Parathyroid adenoma (tissue), 2 donors: ENCODE data around the gene MYO1D.

ENCODE experiments used
- H2AFZ ChIP-seq: fragments of 300-600 bp; sonication (generic); one replicate; pipeline ENCODE4 v1.7.0; 2017; ENCODE audit warnings: antibody characterized with exemption, mild to moderate bottlenecking
- H3K27ac ChIP-seq: fragments of 300-600 bp; sonication (generic); one replicate; pipeline ENCODE4 v1.7.0; 2017
- H3K27me3 ChIP-seq: fragments of 300-600 bp; sonication (generic); one replicate; pipeline ENCODE4 v1.7.0; 2017; ENCODE audit warnings: low read length; ENCODE audit not compliant: control insufficient read depth, insufficient read depth
- H3K36me3 ChIP-seq: fragments of 300-600 bp; sonication (generic); one replicate; pipeline ENCODE4 v1.7.0; 2017; ENCODE audit warnings: low read length; ENCODE audit not compliant: control insufficient read depth, insufficient read depth
- H3K4me1 ChIP-seq: fragments of 300-600 bp; sonication (generic); one replicate; pipeline ENCODE4 v1.7.0; 2017; ENCODE audit warnings: control low read depth
- H3K4me2 ChIP-seq: fragments of 300-600 bp; sonication (generic); one replicate; pipeline ENCODE4 v1.7.0; 2017; ENCODE audit warnings: low read length
- H3K4me3 ChIP-seq: fragments of 300-600 bp; sonication (generic); one replicate; pipeline ENCODE4 v1.7.0; 2017; ENCODE audit warnings: low read depth, low read length
- H3K79me2 ChIP-seq: fragments of 300-600 bp; sonication (generic); one replicate; pipeline ENCODE4 v1.7.0; 2017; ENCODE audit warnings: control low read depth
- H3K9ac ChIP-seq: fragments of 300-600 bp; sonication (generic); one replicate; pipeline ENCODE4 v1.7.0; 2017; ENCODE audit warnings: mild to moderate bottlenecking
- H3K9me3 ChIP-seq: fragments of 300-600 bp; sonication (generic); one replicate; pipeline ENCODE4 v1.7.0; 2017; ENCODE audit warnings: low read length; ENCODE audit not compliant: control insufficient read depth
- TF ChIP-seq, protein P1 (sequence below): fragments of 300-600 bp; sonication (generic); IDR thresholded peaks from one replicate; pipeline ENCODE4 v1.7.0; 2017; ENCODE audit warnings: antibody characterized with exemption, mild to moderate bottlenecking
- donor health status: primary hyperparathyroidism.

MYO1D gene

DNA sequence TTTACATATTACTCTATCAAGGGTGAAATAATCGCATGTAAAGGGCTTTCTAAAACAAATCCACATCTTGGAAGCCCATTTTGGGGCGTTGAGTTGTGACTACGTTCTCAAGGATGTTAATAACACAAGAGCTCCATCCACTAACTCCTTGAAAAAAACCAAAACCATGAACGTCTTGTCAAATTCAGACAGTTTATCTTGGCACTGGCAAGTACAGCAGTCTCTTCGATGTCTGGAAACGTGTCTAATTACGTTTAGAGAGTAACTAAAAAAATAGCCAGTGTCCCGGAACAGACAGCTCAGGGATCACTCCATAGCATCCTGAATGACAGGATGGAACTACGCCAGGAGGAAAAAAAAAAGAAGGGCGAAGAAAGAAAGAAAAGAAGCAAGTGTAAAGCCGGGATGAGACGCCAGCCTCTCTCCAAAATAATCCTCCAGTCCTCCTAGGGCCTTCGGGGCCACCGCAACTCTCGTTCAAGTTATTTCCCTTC lies 954 bp downstream of the MYO1D start:
- Histone ChIP-seq H3K4me2 (peak overlapping the region; percentile 88), H3K4me3 (peak overlapping the region; percentile 62), H3K27ac (peak overlapping the region; percentile 93), H3K36me3 (no peaks in the 10 kb centered on the region), H3K4me1 (no peaks in the 10 kb centered on the region), H3K9ac (peak overlapping the region; percentile 87), H3K9me3 (no peaks in the 10 kb centered on the region), H2AFZ (peak overlapping the region; percentile 97), H3K79me2 (peaks cover 10% of the 10 kb centered on the region), H3K27me3 (no peaks in the 10 kb centered on the region)
- TF ChIP-seq, protein P1, sequence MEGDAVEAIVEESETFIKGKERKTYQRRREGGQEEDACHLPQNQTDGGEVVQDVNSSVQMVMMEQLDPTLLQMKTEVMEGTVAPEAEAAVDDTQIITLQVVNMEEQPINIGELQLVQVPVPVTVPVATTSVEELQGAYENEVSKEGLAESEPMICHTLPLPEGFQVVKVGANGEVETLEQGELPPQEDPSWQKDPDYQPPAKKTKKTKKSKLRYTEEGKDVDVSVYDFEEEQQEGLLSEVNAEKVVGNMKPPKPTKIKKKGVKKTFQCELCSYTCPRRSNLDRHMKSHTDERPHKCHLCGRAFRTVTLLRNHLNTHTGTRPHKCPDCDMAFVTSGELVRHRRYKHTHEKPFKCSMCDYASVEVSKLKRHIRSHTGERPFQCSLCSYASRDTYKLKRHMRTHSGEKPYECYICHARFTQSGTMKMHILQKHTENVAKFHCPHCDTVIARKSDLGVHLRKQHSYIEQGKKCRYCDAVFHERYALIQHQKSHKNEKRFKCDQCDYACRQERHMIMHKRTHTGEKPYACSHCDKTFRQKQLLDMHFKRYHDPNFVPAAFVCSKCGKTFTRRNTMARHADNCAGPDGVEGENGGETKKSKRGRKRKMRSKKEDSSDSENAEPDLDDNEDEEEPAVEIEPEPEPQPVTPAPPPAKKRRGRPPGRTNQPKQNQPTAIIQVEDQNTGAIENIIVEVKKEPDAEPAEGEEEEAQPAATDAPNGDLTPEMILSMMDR = no peak

DNA sequence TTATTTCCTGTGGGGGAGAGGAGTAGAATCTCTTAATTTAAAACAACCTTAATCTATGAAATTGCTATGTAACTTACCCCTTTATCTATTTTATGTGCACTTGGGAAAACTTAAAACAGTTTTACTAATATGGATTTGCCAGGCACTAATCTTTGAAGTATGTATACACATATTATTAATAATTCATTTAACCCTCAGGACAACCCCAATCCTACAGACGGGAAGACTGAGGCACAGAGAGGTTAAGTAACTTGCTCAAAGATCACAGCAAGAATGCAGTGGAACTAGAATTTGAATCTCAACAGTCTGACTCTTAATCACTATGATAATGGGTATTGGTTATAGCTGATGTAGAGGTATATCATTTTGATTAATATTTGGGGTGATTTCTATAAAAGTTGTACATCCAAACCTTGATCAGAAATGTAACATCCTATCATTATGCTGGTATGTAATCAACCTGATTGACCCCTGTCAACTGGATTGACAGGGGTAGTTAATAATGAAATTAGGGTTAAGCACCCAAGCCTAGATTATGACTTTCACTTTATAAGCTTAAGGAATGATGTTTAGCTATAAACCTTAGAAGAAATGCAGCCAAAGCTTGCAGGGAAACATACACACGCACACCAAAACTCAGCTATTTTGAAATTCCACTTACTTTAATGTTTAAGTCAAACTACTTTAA lies 1.6 kb downstream of the MYO1D start:
- H3K27me3 ChIP-seq = no peaks in the 10 kb centered on the region
- no peaks in the 10 kb centered on the region for H3K9me3 ChIP-seq
- H3K36me3 ChIP-seq = no peaks in the 10 kb centered on the region
- peaks cover 10% of the 10 kb centered on the region for H3K79me2 ChIP-seq
- H3K9ac ChIP-seq = no peak overlapping the region
- peak overlapping the region; percentile 93 for H3K27ac ChIP-seq
- H3K4me1 ChIP-seq = no peaks in the 10 kb centered on the region
- H2AFZ ChIP-seq = peak overlapping the region; percentile 97
- TF ChIP-seq, protein P1 = no peak
- H3K4me3 ChIP-seq = peak overlapping the region; percentile 62
- peak overlapping the region; percentile 88 for H3K4me2 ChIP-seq

DNA sequence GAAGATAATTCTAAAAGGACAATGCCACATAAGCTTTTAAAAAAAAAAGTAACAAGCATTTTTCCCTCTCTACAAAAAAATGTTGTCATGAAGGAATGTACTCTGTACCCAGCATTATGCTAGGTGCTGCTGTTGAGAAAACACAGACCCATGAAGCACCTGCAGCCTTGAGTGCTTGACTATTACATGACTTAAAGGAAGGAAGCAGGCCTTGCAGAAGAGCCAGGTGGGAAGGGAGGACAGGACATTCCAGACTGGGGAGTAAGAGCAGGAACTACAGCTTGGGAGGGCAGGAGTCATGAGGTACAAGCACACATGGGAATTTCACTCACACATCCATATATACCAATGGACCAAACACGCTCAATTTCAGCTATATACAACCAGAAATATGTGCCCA lies 3.8 kb downstream of the MYO1D start:
- Histone ChIP-seq H3K4me2 (no peak overlapping the region), H3K36me3 (no peaks in the 10 kb centered on the region), H3K4me3 (no peak overlapping the region), H3K9me3 (no peaks in the 10 kb centered on the region), H2AFZ (no peak overlapping the region), H3K4me1 (no peaks in the 10 kb centered on the region), H3K79me2 (peaks cover 16% of the 10 kb centered on the region), H3K27ac (no peak overlapping the region), H3K9ac (no peak overlapping the region), H3K27me3 (no peaks in the 10 kb centered on the region)
- TF ChIP-seq, protein P1 = no peak

DNA sequence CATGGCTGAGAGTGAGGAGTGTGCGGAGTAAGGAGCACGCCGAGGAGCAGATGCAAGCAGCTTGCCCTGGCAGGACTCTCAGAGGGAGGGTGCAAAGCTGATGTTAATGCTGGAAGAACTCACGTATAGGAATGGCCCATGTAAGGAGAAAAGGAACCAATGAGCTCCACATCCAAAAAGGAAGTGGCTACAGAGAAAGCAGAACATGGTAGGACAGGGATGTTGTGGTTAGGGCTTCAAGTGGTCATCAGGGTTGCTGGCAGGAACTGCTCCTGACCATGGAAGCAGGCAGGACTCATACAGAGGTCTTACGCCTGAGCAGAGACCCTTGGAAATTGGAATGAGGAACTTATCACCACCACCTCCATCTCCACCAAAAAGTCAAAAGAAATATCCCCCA lies 5.2 kb downstream of the MYO1D start:
- Histone ChIP-seq H3K27me3 (no peaks in the 10 kb centered on the region), H3K4me2 (no peak overlapping the region), H3K9me3 (no peaks in the 10 kb centered on the region), H3K9ac (no peak overlapping the region), H3K27ac (no peak overlapping the region), H3K79me2 (peaks cover 23% of the 10 kb centered on the region), H3K36me3 (no peaks in the 10 kb centered on the region), H3K4me1 (no peaks in the 10 kb centered on the region), H3K4me3 (no peak overlapping the region), H2AFZ (no peak overlapping the region)
- TF ChIP-seq, protein P1 = no peak

DNA sequence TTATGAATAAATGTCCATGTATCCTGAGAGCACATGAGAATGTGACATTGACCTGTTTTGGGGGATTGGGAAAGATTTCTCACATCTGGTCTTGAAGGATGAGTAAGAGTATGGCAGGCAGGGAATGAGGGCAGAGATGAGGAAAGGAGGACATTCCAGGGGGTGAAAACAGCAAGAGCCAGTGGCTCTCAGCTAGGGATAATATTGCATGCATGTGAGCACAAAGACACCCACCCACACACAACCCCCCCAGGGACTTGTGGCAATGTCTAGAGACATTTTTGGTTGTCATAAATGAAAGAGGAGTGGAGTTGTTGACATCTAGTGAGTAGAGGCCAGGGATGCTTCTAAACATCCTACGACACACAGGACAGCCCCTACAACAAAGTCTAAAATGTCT lies 6.0 kb downstream of the MYO1D start:
- H3K4me1 ChIP-seq = no peaks in the 10 kb centered on the region
- H3K79me2 ChIP-seq = peaks cover 30% of the 10 kb centered on the region
- H3K9ac ChIP-seq = no peak overlapping the region
- no peak overlapping the region for H2AFZ ChIP-seq
- H3K4me2 ChIP-seq = no peak overlapping the region
- H3K27me3 ChIP-seq = no peaks in the 10 kb centered on the region
- H3K36me3 ChIP-seq = no peaks in the 10 kb centered on the region
- H3K27ac ChIP-seq = no peak overlapping the region
- TF ChIP-seq, protein P1 = no peak
- H3K4me3 ChIP-seq = no peak overlapping the region
- H3K9me3 ChIP-seq = no peaks in the 10 kb centered on the region
